Stimulated activated naive B cell treated with anti-CD40 and anti-IgM and Interleukin-4, amounts not matched to agents 10 μg/mL and 1 μg/mL and 100 μg/mL, for 72 hours (primary cell): Measurements from ENCODE around the gene TTC39B.

Source experiments
- ATAC-seq, 2 donors: fragments of 150-1000 bp; cut with Tn5 transposase; replicated peaks; 2 replicates each; pipeline ENCODE4 v1.10.0; 2021; ENCODE audit warnings: moderate library complexity in 1 of 2
- DNase-seq: peaks from one replicate; pipeline ENCODE4 v3.0.0; 2021
- H3K27ac Mint-ChIP-seq: one replicate; pipeline ENCODE4 v1.8.0; 2022; ENCODE audit warnings: mild to moderate bottlenecking, mixed read lengths
- H3K27me3 Mint-ChIP-seq, 2 donors: one replicate each; pipeline ENCODE4 v1.8.0; 2022; ENCODE audit warnings: mixed read lengths in 2 of 2
- H3K36me3 Mint-ChIP-seq, 2 donors: one replicate each; pipeline ENCODE4 v1.8.0; 2022; ENCODE audit warnings: mixed read lengths in 2 of 2, mild to moderate bottlenecking in 1 of 2
- H3K4me1 Mint-ChIP-seq, 2 donors: one replicate each; pipeline ENCODE4 v1.8.0; 2022; ENCODE audit warnings: mixed read lengths in 2 of 2, mild to moderate bottlenecking in 1 of 2
- H3K4me3 Mint-ChIP-seq, 2 donors: one replicate each; pipeline ENCODE4 v1.8.0; 2022; ENCODE audit warnings: mild to moderate bottlenecking in 2 of 2, mixed read lengths in 2 of 2, moderate library complexity in 1 of 2
- H3K9me3 Mint-ChIP-seq, 2 donors: one replicate each; pipeline ENCODE4 v1.8.0; 2022; ENCODE audit warnings: mixed read lengths in 2 of 2, mild to moderate bottlenecking in 1 of 2

Gene TTC39B

DNA sequence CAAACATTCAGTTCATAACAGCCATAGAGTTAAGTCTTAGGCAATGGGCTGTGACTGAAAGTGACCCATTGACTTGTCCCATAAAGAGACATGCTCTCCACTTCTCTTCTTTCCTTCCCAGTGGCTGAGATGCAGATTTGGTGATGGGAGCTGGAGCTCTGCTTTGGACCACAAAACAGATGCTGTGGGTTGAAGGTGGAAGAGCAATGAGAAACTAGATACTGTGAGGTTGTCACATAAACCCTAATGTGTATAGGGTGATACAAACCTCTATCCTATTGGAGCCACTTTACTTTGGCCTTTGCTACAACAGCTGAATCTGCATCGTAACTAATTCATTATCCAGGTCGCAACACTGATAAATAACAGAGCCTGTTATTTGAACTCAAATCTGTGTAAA lies 192.0 kb downstream of the TTC39B start:
- no peak overlapping the region for H3K27ac Mint-ChIP-seq
- H3K36me3 Mint-ChIP-seq, result no peaks in the 10 kb centered on the region

More for the DNA sequence above, 192.0 kb downstream of the TTC39B start:
- Mint-ChIP-seq H3K4me1 (no peaks in the 10 kb centered on the region), H3K9me3 (no peaks in the 10 kb centered on the region), H3K4me3 (no peak overlapping the region), H3K27me3 (peaks cover 14 to 17% of the 10 kb centered on the region in 2 donors)
- ATAC-seq, result no peak
- no peak for DNase-seq
